Panc1 (cell line): Measurements from ENCODE around the gene XRCC2.

Experiments used
- CTCF ChIP-seq: fragments of 450-650 bp; IDR thresholded peaks from 2 replicates; pipeline ENCODE4 v1.5.1; 2017; ENCODE audit warnings: mild to moderate bottlenecking
- POLR2AphosphoS5 ChIP-seq: IDR thresholded peaks from 2 replicates; pipeline ENCODE4 v1.6.1; 2012; ENCODE audit warnings: mild to moderate bottlenecking, low read depth, low read length, moderate library complexity
- TCF7L2 ChIP-seq: IDR thresholded peaks from 2 replicates; pipeline ENCODE4 v1.6.1; 2011; ENCODE audit warnings: mild to moderate bottlenecking, low read depth, low read length, inconsistent platforms

GRCh38 chr7:152663148-152663740, 12.7 kb downstream of the XRCC2 start:
- TF ChIP-seq CTCF, result no peak
- no peak for TF ChIP-seq TCF7L2
- TF ChIP-seq POLR2AphosphoS5, result no peak
